ENCODE measurements around the gene CROT. TPM values are rescaled to one million over a fixed set of nuclear protein-coding genes. Genes with fewer than 3 reads are reported as not detected.

CROT gene
- total RNA-seq, 1 donor from 2014 or later = 7.2 TPM

- DNase-seq (ENCODE audit: low read depth, low spot score) = no peak
These were observed 4.0 kb upstream of the CROT start for GRCh38 chr7:87341441-87341840.

DNA sequence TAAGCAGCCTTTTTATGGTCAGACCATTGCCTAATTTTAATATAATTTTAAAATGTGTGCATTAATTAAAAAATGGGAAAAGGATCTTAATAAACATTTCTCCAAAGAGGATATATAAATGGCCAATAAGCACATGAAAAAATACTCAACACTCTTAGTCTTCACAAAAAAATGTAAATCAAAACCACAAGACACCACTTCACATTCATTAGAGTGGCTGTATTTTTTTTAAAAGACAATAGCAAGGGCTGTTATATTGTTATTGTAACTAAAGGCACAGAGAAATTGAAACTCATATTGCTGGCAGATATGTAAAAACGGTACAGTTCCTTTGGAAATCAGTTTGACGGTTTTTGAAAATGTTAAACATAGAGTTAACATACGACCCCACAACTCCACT, 3.2 kb upstream of the CROT start:
- no peak for DNase-seq (ENCODE audit: low read depth, low spot score)

DNA sequence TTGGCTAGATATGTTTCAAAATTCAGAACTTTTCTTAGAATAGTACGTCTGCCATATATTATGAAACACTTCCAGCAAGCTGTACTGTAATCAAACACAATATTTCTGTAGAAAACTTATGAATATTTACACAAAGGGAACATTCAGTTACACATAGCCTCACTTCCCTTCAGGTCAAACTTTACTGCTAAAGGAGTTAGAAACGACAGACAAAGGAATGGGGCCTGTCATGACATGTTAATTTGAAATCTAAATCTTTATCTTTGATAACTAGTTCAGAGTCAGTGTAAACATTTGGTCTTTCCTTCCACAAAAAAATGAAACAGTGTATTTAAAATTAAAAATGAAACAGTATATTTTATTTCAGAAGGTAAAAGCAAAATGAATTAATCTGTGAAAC, 1.0 kb upstream of the CROT start:
- DNase-seq (ENCODE audit: low read depth, low spot score) = no peak

GRCh38 chr7:87345962-87346371, 503 bp downstream of the CROT start:
- no peak for DNase-seq (ENCODE audit: low read depth, low spot score)

DNA sequence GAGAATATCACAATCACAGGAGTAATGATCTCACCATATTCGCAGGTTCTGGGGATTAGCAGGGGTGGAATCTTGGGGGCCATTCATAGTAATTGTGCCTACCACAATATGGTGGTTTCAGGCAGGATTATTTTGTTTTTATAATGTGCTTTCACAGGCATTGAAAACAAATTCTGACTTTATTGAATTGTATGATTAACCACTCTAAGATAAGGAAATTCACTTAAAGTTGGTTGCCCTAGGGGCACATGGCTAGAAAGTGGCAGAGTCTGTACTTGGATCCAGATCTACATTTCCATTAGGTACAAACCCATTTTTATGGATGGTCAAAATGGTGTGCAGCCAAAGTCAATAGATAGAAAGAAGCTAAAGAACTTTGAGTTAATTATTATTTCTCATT, 1.7 kb downstream of the CROT start:
- DNase-seq (ENCODE audit: low read depth, low spot score) = no peak

DNA sequence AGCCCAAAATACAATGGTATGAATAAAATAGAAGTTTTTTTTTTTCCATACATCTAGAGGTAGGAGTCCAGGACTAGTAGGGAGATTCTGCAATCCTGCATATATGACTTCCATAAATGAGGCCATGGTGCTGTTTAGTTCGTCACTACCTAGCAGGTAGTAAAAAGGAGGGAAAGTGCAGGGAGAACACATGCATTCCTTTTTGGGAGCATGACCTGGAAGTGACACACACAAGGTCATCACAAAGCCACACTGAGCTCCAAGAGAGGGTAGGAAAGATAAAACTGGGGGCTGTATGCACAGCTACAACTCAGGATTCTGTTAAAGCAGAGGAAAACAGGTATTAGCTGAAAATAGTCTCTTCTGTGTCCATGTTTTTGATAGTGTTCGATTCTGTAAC, 2.2 kb downstream of the CROT start:
- no peak for DNase-seq (ENCODE audit: low read depth, low spot score)

GRCh38 chr7:87354749-87355148, 9.3 kb downstream of the CROT start:
- DNase-seq (ENCODE audit: low read depth, low spot score) = no peak

- DNase-seq (ENCODE audit: low read depth, low spot score) = no peak
These were observed 11.0 kb downstream of the CROT start for GRCh38 chr7:87356448-87356847.

DNA sequence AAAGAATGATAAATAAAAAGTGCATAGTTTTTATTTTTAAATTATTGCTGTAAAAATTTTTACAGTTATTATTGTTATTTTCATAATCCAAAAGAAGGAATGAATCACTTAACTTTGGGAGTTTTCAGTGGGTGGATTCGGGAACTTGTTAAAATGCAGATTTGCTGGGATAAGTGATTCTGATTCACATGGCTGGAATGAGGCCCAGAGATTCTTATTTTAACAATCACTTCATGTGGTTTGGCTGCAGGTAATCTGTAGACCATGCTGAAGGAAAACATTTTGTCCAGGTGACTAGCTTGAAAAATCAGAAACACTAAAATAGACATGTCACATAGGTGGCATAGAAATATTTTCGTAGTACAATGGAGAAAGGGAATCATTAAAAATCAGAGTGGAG, 13.9 kb downstream of the CROT start:
- no peak for DNase-seq (ENCODE audit: low read depth, low spot score)

DNA sequence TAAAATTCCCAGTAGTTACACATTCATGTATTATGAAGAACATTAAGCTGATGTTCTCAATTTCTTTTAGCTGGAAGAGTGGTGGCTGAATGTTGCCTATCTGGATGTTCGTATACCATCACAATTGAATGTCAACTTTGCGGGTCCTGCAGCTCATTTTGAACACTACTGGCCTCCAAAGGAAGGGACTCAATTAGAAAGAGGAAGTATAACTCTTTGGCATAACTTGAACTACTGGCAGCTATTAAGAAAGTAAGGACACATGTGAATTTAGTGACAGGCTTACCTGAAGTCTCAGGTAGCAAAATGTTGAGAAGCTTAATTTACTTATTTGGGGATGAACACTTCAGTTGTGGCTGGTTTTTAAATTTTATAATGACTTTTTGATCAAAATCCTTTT, 15.9 kb downstream of the CROT start:
- no peak for DNase-seq (ENCODE audit: low read depth, low spot score)

- DNase-seq (ENCODE audit: low read depth, low spot score) = no peak
These were observed 17.9 kb downstream of the CROT start for GRCh38 chr7:87363342-87363741.

DNA sequence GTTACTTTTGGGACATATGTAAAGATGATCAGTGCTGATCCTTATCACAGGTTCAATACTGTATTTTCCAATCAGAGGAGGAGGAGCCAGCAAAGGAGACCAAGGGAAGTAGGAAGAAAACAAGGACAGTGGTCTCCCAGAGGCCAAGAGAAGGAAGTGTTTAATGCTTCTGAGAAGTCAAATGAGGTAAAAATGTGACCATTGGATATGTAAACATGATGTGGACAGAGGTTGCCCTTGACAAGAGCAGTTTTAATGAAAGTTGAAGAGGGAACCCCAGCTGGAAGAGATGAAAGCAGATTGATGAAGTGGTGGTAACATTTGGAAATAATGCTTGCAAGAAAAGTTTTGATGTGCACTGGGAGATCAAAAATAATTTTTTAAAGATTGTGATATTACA, 18.8 kb downstream of the CROT start:
- DNase-seq (ENCODE audit: low read depth, low spot score) = no peak

DNA sequence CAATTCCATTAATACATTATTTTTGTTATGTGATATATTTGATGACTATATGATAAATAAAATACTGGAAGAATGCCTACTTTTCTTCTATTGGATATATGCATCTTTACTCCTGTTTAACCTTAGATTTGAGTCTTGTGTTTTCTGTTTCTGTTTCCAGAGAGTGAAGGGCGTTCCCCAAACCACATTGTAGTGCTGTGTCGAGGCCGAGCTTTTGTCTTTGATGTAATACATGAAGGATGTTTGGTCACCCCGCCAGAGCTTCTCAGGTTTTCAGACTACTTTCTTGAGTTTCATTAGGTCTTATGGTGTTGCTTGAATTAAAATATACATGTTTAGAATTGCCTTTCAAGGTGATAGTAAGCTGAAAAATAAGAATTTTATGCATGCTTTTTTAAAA, 23.8 kb downstream of the CROT start:
- DNase-seq (ENCODE audit: low read depth, low spot score) = no peak

DNA sequence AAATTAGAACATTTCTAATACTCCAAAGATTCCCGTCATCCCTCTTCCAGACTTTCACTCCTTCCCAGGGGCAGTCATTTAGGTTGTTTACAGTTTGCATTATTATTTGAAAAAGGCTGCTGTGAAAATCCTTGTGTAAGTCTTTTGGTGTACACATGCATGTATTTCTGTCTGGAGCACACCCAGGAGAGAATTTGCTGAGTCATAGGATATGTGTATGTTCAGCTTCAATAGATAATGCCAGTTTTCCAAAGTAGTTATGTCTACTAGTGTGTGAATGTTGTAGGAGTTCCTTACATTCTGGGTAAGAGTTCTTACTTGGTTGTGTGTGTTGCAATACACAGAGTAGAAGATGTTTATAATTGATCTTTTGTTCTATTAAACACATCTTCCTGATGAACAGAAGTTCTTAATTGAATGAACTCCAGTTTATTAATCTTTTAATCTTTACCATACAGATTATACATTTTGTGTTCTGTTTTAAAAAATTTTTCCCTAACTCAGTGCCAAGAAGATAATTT, 25.3 kb downstream of the CROT start:
- DNase-seq (ENCODE audit: low read depth, low spot score) = no peak

DNA sequence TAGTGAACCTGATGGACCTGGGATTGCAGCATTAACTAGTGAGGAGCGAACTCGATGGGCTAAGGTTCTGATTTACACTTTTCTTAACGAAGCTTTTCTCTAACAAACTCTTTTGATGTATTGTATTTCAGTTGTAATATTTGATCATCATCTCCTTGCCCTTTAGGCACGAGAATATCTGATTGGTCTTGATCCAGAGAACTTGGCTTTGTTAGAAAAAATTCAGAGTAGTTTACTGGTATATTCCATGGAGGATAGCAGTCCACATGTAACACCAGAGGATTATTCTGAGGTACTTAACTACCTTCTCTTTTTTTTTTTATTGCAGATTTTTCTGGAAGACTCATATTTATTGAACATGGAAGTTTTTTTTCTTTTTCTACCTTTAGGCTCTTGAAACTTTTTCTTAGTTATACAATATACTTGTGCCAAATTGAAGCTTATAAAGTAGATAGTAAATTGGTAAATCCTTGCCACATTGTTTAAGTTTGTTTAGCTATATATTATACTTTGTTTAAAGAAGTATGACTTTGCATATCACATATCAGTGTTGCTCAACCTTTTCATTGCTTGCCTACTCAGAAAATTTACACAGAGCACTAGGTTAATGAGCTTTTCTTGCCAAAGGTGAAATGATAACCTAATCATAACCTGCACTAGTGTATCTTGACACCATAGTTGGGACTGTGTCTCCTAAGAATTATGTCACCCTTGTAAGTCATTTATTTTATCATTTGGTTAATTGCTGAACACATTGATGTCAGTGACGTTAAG, 30.4 kb downstream of the CROT start:
- DNase-seq (ENCODE audit: low read depth, low spot score) = no peak

DNA sequence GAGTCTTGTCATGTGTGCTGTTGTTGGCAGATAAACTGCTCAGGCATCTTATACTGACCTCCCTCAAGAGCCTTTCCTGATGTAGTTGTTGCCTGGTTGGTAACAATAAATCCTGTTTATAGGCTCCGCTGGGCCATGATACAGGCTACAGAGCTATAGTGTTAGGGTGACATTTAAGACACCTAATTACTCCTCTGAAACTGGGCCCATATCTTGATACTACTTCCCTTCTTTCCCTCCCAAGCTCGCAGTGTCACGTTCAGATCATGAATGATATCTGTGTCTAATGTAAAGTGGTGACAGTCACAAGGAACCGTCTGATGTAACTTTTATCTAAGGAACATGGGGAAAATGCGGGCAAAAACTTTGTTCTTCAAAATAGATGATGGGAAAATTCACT, 35.4 kb downstream of the CROT start:
- no peak for DNase-seq (ENCODE audit: low read depth, low spot score)

DNA sequence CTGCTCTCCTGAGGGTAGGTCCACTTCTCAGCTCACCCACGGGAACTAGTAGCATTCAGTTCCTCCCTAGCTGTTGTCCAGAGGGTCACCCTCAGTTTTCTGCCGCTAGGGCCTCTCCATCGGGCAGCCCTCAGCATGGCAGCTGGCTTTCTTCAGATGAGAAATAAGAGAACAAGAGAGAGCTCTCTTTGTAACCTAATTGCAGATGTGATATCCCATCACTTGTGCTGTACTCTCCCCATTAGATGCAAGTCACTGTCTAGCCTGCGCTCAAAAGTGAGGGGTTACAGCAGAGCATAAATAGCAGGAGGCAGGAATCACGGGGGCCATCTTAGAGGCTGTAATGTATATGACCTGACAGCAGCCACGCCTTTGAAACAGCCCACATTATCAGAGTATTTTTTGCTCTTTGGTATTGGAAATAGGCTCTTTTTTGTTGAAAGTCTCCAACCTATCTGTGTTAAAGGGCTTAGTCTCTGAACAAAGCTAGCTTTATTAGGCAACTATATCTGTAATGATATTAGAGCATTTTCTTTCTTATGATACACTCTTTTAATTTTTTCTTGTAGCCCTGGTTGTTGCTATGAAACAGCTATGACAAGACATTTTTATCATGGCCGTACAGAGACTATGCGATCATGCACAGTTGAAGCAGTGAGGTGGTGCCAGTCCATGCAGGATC, 45.7 kb downstream of the CROT start:
- no peak for DNase-seq (ENCODE audit: low read depth, low spot score)

- DNase-seq (ENCODE audit: low read depth, low spot score) = no peak
These were observed 50.1 kb downstream of the CROT start for GRCh38 chr7:87395442-87396020.

DNA sequence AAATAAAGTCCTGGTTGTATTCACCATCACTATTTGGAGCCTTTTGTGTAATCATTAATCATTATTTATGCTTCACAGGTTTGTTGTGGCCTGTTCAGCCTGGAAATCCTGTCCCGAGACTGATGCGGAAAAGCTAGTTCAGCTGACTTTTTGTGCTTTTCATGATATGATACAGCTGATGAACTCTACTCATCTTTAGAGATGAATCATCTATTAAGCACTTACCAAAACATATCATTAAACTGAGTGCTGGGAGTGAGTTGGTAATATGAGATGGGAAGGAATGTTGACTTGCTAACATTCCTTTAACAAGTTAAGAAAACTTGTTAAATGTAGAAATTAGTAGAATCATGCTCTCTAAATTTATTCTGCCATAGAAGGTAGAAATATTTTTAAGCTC, 53.0 kb downstream of the CROT start:
- DNase-seq (ENCODE audit: low read depth, low spot score) = no peak

GRCh38 chr7:87404674-87405073, 59.2 kb downstream of the CROT start:
- DNase-seq (ENCODE audit: low read depth, low spot score) = no peak

DNA sequence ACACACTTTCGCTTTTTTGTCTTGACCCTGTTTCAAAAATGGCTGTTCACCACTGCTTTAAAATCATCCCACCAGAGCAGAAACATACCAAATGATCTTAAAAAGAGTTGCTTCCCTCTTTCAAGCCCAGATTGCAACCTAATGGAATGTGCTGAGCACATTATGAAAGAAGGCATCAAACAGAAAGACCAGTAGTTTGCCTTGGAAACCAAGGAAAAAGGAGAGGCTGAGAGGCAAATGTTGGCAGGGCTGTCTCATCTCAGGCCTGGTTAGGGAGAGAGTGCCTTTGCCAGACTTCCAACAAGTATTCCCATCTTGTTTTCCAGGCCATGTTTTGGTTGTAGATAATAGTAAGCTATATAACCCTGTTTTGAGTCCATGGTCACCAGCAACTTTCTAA, 65.7 kb downstream of the CROT start:
- DNase-seq (ENCODE audit: low read depth, low spot score) = no peak

DNA sequence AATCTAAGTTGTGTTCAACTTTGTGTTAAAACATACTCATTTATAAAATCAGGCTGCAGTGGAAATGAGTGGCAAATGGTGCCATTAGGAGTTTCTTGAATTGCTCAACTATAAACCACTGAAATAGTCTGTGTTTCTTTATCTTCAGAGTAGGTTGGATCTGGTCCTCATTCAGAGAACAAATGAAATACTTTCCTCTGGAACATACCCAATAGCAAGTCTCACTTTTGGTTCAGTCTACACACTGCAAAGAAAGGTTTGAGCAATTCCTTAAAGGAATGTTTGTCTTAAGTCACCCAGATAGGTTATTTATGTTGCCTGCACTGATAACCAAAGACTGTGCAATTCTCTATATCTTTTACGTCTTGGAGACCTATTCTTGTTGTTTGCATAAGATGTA, 67.6 kb downstream of the CROT start:
- no peak for DNase-seq (ENCODE audit: low read depth, low spot score)
